Measurements from ENCODE around the gene PHF12.
"Not testable (repeated sequence)": the region's sequence is repeated elsewhere in the genome, so short reads cannot be mapped to it uniquely, and the experiment has no call there.

PHF12 gene

GRCh38 chr17:28926786-28927185 is 24.5 kb downstream of the PHF12 start:
- DNase-seq, result no peak

DNA sequence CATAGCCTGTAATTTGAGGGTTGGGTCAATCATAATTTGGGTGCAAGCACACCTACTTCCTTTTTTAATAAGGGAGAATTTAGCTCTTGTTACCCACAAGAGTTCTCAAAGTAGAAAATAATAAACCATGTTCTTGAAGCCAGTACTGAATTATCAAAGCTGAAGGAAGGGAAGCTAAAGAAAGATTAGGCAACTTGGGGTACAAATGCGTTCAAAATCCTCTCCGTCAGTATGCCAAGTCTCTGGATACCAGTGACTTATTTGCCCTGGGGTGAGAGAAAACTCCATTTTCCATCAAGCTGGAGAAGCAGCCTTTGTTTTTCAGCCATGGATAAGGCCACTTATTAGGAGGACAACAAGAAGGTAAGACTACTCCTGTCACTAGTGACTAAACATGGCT is 25.0 kb downstream of the PHF12 start:
- no peak for DNase-seq

DNA sequence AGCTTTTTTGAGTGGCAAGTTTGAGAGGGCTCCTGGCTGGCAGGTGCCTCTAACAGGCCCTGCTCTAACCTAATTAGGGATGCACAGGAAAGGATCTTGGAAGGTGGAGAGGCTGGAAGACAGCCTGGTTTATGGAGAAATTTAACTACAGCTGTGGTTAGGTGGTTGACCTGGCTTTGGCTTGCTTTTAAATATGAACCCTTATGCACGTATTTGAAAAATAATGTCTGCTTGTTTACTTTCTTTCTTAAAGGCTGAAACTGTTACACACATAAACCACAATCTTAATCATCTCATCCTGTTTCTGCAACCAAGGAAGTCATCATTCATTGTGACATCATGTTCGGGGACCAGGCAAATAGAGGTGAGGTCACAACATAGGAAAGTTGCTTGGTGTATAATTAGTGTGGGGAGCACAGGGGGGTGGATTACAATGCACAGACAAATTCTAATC is 25.4 kb downstream of the PHF12 start:
- peak in 1 of 2 experiments; percentile 31 for DNase-seq

DNA sequence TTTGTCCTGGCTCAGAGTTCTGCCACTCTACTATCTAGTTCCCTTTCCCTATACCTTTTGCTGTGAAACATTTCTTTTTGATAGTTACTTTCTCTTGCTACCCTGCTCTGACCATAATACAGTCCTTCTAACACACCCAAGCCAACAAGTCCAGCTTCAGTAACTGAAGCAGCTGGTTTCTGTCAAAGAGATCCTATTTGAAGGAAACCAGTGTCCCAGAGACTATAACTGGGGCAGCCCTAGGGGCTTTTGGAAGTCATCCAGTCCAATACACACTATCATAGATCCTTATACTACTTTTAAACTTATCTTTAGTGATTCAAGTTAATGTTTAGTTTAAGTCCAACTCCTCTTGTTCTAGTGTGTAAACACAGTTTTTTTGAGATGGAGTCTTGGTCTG is 31.1 kb downstream of the PHF12 start:
- DNase-seq, result no peak

- no peak for DNase-seq
Observed at GRCh38 chr17:28918295-28918694, 33.0 kb downstream of the PHF12 start.

- DNase-seq, result no peak
Observed at GRCh38 chr17:28917465-28917864, 33.9 kb downstream of the PHF12 start.

GRCh38 chr17:28917029-28917428 is 34.3 kb downstream of the PHF12 start:
- DNase-seq, result no peak

GRCh38 chr17:28916302-28916934 is 34.9 kb downstream of the PHF12 start:
- DNase-seq, result peak in 1 of 2 experiments; percentile 19

DNA sequence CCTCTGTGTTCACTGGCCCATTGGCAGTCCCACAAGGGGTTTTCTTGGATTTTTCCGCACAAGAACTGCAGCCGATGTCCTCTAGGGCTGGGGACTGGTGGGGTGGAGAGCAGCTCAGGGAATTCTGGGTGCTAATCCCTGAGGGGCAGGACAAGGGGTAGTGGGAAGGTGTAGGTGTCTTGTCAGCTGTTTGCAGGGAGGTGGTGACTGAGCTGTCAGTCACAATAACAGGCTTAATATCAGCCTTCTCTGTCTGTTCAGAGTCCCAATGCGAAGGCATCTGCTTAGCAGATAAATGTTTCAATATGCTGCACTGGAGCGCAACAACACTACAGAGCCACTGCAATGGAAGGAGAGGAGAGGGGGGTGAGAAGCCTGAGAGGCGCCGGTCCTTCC is 38.4 kb downstream of the PHF12 start:
- DNase-seq, result no peak

DNA sequence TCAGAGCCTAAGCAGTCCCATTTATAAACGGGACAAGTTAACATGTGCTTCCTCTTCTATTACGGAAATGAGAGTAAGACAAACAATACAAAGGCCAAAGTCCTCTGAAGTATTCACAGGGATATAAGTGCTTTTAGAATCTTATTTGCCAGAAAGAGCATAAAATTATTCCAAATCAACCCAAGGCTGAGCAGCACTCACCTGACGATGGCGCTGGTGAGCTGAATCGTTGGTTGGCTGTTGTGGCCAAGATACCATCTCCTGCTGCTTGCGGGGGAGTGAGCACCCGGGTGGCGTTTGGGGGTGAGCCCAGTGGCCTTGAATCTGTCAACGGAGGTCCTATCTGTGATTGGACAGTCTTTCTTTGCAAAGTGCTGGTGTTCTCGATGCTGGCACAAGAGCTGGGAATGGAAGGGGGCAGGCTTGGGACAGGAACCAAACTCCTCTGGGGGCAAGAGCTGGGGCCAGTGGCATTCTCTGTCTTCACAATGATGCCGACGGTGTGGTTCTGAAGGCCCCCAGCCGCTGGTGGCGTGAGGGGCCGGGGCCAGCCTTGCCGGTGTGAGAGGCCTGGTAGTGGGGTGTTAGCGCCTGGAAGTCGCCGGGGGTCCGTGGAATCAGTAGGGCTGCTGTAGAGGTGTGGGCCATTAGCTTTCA is 38.9 kb downstream of the PHF12 start:
- no peak for DNase-seq

DNA sequence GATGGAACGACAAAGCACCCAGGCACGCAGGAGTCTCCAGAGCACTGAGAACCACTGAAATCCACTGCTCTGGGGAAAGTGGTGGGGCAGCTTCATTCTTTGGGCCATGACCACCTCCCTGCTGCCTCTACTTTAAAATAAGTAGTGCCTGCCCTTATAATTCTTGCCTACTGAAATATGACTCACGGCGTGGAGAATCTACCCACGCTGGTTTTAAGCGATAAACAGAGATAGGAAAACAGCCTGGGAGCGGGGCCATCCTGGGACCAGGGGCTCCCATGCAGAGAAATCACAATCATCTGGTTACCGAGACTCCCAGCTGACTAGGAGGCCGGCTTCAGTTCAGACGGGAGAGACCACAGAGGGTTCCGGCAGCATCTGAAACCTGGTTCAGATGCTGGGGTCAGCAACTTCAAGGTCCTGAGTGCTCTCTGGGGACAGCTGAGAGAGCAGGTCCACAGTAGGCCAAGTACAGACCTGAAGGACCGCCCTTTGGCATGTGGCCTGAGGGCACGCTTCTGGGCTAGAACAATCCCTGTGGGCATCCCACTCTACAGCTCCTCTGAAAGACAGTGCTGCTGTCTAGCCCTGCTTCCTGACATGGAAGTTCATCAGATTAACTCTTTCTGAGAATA is 39.8 kb downstream of the PHF12 start:
- DNase-seq, result no peak

- DNase-seq, result no peak
Observed at GRCh38 chr17:28910534-28910933, 40.8 kb downstream of the PHF12 start.

DNA sequence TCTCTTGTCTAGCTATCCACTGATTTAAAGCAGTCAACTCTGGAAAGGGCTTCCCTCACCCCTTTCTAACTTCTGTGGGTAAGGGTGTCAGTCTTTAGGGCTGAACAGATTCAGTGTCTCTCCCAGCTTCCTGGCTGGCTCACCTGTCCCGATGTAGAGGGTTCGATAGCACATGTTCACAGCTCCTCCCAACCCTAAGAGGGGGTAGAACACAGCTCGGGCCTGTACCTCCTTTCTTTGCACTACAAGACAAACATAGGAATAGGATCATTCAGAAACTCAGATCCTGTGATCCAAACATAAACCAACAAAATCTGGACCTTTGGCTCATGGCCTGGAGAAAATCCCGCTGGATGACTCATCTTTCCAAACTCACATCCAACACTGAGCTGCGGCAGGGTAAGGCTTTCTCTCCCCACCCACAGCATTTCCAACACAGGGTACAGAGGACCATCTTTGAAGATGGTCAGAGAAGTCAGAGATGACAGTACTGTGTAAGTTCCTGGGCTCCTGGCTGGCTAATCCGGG is 42.6 kb downstream of the PHF12 start:
- no peak for DNase-seq

GRCh38 chr17:28907709-28908475 is 43.4 kb downstream of the PHF12 start:
- DNase-seq, result no peak

GRCh38 chr17:28906706-28907438 is 44.4 kb downstream of the PHF12 start:
- DNase-seq, result no peak

DNA sequence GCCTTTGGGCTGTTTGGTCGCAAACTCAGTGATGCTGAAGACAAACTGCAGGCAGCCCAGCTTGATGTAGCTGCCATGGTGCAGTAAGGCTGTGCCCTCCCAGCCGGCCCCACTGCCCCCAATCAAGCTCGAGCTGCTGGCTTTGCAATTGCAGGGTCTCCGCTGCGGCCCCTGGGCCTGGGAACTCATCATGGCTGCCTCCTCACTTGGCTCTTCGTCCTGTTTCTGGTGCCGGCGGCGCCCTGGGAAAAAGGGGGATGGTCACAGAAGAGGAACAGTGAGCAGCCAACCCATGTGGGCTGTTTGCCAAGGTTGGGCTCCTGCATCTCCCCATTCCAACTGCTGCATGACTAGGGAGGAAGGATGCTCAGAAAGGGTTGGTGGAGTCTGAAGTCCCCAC is 45.0 kb downstream of the PHF12 start:
- no peak for DNase-seq

DNA sequence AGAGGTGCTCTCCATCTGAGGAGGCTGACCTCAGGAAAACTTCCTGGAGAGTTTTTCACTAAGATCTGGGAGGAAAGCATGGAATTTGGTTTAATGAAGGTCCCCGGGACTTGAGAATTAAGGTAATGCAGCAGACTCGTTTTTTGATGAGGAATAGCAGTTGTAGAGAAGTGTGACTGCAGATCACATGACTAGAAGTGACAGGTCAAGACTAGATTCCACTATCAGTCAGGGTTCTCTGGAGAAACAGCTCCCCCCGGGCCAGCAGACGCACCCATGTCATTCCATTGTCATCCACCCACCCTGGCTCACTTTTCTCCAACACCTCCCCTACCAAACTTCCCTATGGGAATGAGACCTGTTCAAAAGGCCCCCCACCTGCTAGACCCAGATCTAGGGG is 46.5 kb downstream of the PHF12 start:
- no peak for DNase-seq

DNA sequence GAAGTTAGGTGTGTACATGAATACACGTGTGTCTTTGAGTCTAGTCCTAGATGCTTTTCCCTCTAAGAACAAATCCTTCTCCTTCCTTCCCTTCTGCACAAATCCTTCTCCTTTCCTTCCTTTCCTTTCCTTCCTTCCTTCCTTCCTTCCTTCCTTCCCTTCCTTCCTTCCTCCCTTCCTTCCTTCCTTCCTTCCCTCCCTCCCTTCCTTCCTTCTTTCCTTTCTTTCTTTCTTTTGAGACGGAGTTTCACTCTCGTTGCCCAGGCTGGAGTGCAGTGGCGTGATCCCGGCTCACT is 47.8 kb downstream of the PHF12 start:
- not testable (repeated sequence) for DNase-seq

DNA sequence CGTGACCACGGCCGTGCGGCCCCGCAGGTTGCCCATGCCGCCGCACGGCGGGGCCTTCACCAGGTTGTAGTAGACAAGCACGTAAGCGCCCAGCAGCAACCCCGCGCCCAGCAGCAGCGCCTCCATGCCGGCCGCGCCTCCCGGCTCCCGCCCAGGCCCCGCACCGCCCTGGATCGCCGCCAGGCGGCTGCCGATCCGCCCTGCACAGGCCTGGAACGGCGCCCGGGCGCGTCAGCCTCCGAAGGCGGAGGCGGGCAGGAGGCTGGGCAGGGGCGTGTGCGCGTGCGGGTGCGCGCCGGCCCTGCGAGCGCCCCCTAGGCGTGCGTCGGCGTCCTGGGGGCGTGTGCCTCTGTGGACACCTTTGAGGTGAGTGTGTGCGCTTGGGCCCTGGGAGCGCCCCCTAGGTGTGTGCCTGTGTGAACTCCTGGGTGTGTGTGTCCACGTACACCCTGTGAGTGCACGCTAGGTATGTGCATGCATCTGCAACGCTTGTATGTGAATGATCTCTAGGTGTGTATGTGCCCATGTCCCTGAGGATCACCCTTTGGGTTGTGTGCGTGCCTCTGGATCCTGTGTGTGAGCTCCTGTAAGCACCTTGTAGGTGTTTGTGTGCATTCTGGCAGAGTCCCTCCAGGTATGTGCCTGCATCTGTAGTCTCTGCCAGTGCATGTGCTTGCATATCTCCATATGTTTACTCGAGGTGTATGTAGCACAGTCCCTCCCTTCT is 48.3 kb downstream of the PHF12 start, which contains the start of gene DHRS13:
TSS of gene DHRS13 (minus strand) at position 261 of the 727 bp plus-strand sequence. CDS start at position 126, 135 bp downstream.
- DNase-seq, result peak; percentile 89 to 90

- DNase-seq, result peak in 1 of 2 experiments; percentile 45
Observed at GRCh38 chr17:28901866-28902818, 49.2 kb downstream of the PHF12 start.

Measured in NCI-H2081 (cell line).